WTC11 (cell line): ENCODE data around the gene CCDC127. TPM values are rescaled to one million over a fixed set of nuclear protein-coding genes. Genes with fewer than 3 reads are reported as not detected.

Experiments
- ATAC-seq: fragments of 200-7000 bp; cut with Tn5 transposase; 2 replicates; pipeline ENCODE4 v1.10.0; 2021; ENCODE audit warnings: mild to moderate bottlenecking, moderate library complexity
- CTCF ChIA-PET: fragments of 300-600 bp; sonication (Branson Sonifier 250); formaldehyde crosslinking; loops from one replicate; lab custom pipeline; 2021; ENCODE audit warnings: antibody characterized with exemption; lab: Charles Lee
- POLR2A ChIA-PET: fragments of 350-600 bp; sonication (Branson Sonifier 250); formaldehyde crosslinking; loops from one replicate; lab custom pipeline; 2021; ENCODE audit warnings: antibody characterized with exemption; lab: Charles Lee
- DNase-seq: peaks from one replicate; pipeline ENCODE4 v3.0.0; 2021; ENCODE audit warnings: low spot score
- H3K27ac Mint-ChIP-seq: 2 replicates; pipeline ENCODE4 v1.8.0; 2021; ENCODE audit warnings: mixed read lengths
- H3K27me3 Mint-ChIP-seq: 2 replicates; pipeline ENCODE4 v1.8.0; 2021; ENCODE audit warnings: low read depth, mild to moderate bottlenecking, moderate library complexity, mixed read lengths
- H3K36me3 Mint-ChIP-seq: 2 replicates; pipeline ENCODE4 v1.8.0; 2021; ENCODE audit warnings: mixed read lengths
- H3K4me1 Mint-ChIP-seq: 2 replicates; pipeline ENCODE4 v1.8.0; 2022; ENCODE audit warnings: mixed read lengths
- H3K4me3 Mint-ChIP-seq: 2 replicates; pipeline ENCODE4 v1.8.0; 2021; ENCODE audit warnings: mild to moderate bottlenecking, moderate library complexity, mixed read lengths
- H3K9me3 Mint-ChIP-seq: 2 replicates; pipeline ENCODE4 v1.8.0; 2021; ENCODE audit warnings: mixed read lengths
- AR ChIP-seq: fragments of 250-450 bp; sonication (Bioruptor Pico); IDR thresholded peaks from 2 replicates; pipeline ENCODE4 v1.9.0; 2021; ENCODE audit warnings: mild to moderate bottlenecking
- ARID4B ChIP-seq: sonication (generic); formaldehyde crosslinking; IDR thresholded peaks from 2 replicates; pipeline ENCODE4 v1.8.0; 2023; ENCODE audit warnings: missing genetic modification reagents, mild to moderate bottlenecking, borderline replicate concordance
- CDX4 ChIP-seq: fragments of 250-450 bp; sonication (Bioruptor Pico); IDR thresholded peaks from 2 replicates; pipeline ENCODE4 v1.9.0; 2021; ENCODE audit warnings: moderate library complexity, mild to moderate bottlenecking, inconsistent platforms, borderline replicate concordance
- E2F4 ChIP-seq: sonication (generic); formaldehyde crosslinking; IDR thresholded peaks from 2 replicates; pipeline ENCODE4 v1.8.1; 2022; ENCODE audit warnings: low read depth, mild to moderate bottlenecking, moderate library complexity, missing genetic modification reagents, borderline replicate concordance
- E2F5 ChIP-seq: sonication (generic); formaldehyde crosslinking; IDR thresholded peaks from 2 replicates; pipeline ENCODE4 v1.8.1; 2022; ENCODE audit warnings: mild to moderate bottlenecking, moderate library complexity, missing genetic modification reagents
- FOXP4 ChIP-seq: sonication (generic); formaldehyde crosslinking; IDR thresholded peaks from 2 replicates; pipeline ENCODE4 v1.8.0; 2022; ENCODE audit warnings: mild to moderate bottlenecking, missing genetic modification reagents
- MLX ChIP-seq: sonication (generic); formaldehyde crosslinking; IDR thresholded peaks from 2 replicates; pipeline ENCODE4 v1.8.1; 2023; ENCODE audit warnings: mild to moderate bottlenecking, missing genetic modification reagents, moderate library complexity
- MYBL2 ChIP-seq: sonication (generic); formaldehyde crosslinking; IDR thresholded peaks from 2 replicates; pipeline ENCODE4 v1.8.1; 2023; ENCODE audit warnings: mild to moderate bottlenecking, moderate library complexity, missing genetic modification reagents
- PREB ChIP-seq: sonication (generic); formaldehyde crosslinking; IDR thresholded peaks from 2 replicates; pipeline ENCODE4 v1.8.1; 2022; ENCODE audit warnings: mild to moderate bottlenecking, missing genetic modification reagents, moderate library complexity, borderline replicate concordance
- SOX15 ChIP-seq: fragments of 250-450 bp; sonication (Bioruptor Pico); IDR thresholded peaks from 2 replicates; pipeline ENCODE4 v1.9.0; 2021; ENCODE audit warnings: mild to moderate bottlenecking
- TCF7 ChIP-seq: sonication (generic); formaldehyde crosslinking; IDR thresholded peaks from 2 replicates; pipeline ENCODE4 v1.8.0; 2022; ENCODE audit warnings: mild to moderate bottlenecking, low read depth, missing genetic modification reagents, moderate library complexity
- ZMAT4 ChIP-seq: fragments of 250-450 bp; sonication (Bioruptor Pico); IDR thresholded peaks from 2 replicates; pipeline ENCODE4 v1.9.0; 2021; ENCODE audit warnings: mild to moderate bottlenecking
- ZNF532 ChIP-seq: fragments of 250-450 bp; sonication (Bioruptor Pico); IDR thresholded peaks from 2 replicates; pipeline ENCODE4 v1.9.0; 2021; ENCODE audit warnings: mild to moderate bottlenecking, borderline replicate concordance
- total RNA-seq: library from RNA; stranded (reverse); gene quantifications from 3 replicates; pipeline ENCODE4 v1.2.3, GENCODE V29; 2021

The CCDC127 gene
- total RNA-seq, 1 experiment from 2014 or later = 5.3 TPM

GRCh38 chr5:179401-179800 is 38.6 kb downstream of the CCDC127 start (continued):
- TF ChIP-seq ZNF532 (no peak), ARID4B (CRISPR knock-in tag) (no peak), TCF7 (CRISPR knock-in tag) (no peak), MYBL2 (CRISPR knock-in tag) (no peak), MLX (no peak)

GRCh38 chr5:178110-178509 is 39.8 kb downstream of the CCDC127 start:
- Mint-ChIP-seq H3K27me3 (no peaks in the 10 kb centered on the region), H3K36me3 (peaks cover 28% of the 10 kb centered on the region)
- POLR2A ChIA-PET = no interaction called here
- TF ChIP-seq PREB (CRISPR knock-in tag) (no peak), AR (CRISPR knock-in tag) (no peak), FOXP4 (CRISPR knock-in tag) (no peak), ZMAT4 (CRISPR knock-in tag) (no peak), E2F5 (CRISPR knock-in tag) (no peak), SOX15 (CRISPR knock-in tag) (no peak), E2F4 (CRISPR knock-in tag) (no peak), CDX4 (CRISPR knock-in tag) (no peak)

More at GRCh38 chr5:178110-178509, 39.8 kb downstream of the CCDC127 start:
- H3K4me3 Mint-ChIP-seq = no peak overlapping the region
- peaks cover 13% of the 10 kb centered on the region for H3K4me1 Mint-ChIP-seq
- ATAC-seq (no peak), DNase-seq (no peak)
- CTCF ChIA-PET = no interaction called here
- H3K9me3 Mint-ChIP-seq = no peaks in the 10 kb centered on the region
- no peak overlapping the region for H3K27ac Mint-ChIP-seq
